Lower leg skin (tissue), 4 donors: ENCODE data around the gene DUSP22. TPM values are rescaled to one million over a fixed set of nuclear protein-coding genes. Genes with fewer than 3 reads are reported as not detected.

Experiments
- DNase-seq, 2 donors: peaks; one replicate each; pipeline ENCODE4 v3.0.0-alpha.2; 2019; ENCODE audit warnings: low spot score in 2 of 2
- H3K4me3 ChIP-seq: fragments of 200-600 bp; sonication (generic); 2 replicates; pipeline ENCODE4 v1.5.1; 2017; ENCODE audit warnings: mild to moderate bottlenecking, low read depth; ENCODE audit not compliant: poor library complexity, severe bottlenecking
- POLR2A ChIP-seq, 2 donors: fragments of 450-650 bp; IDR thresholded peaks; one replicate each; pipeline ENCODE4 v1.6.1; 2016 to 2017; ENCODE audit warnings: antibody characterized with exemption in 2 of 2, mild to moderate bottlenecking in 1 of 2, moderate library complexity in 1 of 2
- WGBS, 2 donors: methylation state at CpG; one replicate each; pipeline ENCODE4 v1.1.5; 2018; 5-methylcytosine and 5-hydroxymethylcytosine counted together
- intact Hi-C: fragments of 100-400 bp; cut with DNase I; formaldehyde crosslinking; loops from one replicate; pipeline ENCODE4 v1.15.0; 2023; ENCODE audit warnings: low total_unique reads
- total RNA-seq, 4 donors: library from RNA; depleted of rRNA; stranded (reverse); fragments of >200 nt; gene quantifications; one replicate each; pipeline ENCODE4 v1.1.0, GENCODE V29; 2016
- TF ChIP-seq, protein P1 (sequence below), 3 donors: fragments of 450-650 bp; IDR thresholded peaks; one replicate each; pipeline ENCODE4 v1.5.1; 2016; ENCODE audit warnings: antibody characterized with exemption in 3 of 3, mild to moderate bottlenecking in 3 of 3, moderate library complexity in 2 of 3

The DUSP22 gene
- total RNA-seq, 4 donors from 2014 or later = 53.2 to 81.1 (median 63.4) TPM

DNA sequence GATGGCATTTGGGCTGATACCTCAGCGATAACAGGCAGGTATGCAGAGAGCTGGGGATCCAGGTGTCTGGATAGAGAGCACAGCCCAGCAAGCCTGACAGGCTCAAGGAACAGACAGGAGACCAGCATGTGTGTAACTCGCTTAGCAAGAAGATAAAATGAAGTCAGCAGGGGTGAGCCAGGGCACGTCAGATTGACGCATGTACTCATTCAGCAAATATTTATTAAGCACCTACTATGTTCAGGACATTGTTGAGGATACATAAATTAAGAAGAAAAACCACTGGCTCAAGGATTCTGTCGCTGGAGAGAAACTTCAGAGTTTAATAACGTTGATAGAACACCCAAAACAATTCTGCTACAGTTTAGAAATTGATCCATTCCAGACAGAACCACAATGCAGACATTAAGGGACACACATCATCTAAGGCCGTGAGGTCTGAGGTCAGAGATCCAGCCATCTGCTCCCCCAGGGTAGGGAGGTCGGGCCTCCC is 1.0 kb upstream of the DUSP22 start:
- WGBS, 2 donors = 38 to 39% methylated on average over 8 of the region's 8 CpGs
- intact Hi-C loops = no loop called here
- TF ChIP-seq, protein P1, sequence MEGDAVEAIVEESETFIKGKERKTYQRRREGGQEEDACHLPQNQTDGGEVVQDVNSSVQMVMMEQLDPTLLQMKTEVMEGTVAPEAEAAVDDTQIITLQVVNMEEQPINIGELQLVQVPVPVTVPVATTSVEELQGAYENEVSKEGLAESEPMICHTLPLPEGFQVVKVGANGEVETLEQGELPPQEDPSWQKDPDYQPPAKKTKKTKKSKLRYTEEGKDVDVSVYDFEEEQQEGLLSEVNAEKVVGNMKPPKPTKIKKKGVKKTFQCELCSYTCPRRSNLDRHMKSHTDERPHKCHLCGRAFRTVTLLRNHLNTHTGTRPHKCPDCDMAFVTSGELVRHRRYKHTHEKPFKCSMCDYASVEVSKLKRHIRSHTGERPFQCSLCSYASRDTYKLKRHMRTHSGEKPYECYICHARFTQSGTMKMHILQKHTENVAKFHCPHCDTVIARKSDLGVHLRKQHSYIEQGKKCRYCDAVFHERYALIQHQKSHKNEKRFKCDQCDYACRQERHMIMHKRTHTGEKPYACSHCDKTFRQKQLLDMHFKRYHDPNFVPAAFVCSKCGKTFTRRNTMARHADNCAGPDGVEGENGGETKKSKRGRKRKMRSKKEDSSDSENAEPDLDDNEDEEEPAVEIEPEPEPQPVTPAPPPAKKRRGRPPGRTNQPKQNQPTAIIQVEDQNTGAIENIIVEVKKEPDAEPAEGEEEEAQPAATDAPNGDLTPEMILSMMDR (IDR thresholded peaks at IDR 0.05) = no peak
- no peak for TF ChIP-seq POLR2A (IDR thresholded peaks at IDR 0.05)
- DNase-seq = peak in 1 of 2 donors; percentile 86
- H3K4me3 ChIP-seq = peak overlapping the region; percentile 44

DNA sequence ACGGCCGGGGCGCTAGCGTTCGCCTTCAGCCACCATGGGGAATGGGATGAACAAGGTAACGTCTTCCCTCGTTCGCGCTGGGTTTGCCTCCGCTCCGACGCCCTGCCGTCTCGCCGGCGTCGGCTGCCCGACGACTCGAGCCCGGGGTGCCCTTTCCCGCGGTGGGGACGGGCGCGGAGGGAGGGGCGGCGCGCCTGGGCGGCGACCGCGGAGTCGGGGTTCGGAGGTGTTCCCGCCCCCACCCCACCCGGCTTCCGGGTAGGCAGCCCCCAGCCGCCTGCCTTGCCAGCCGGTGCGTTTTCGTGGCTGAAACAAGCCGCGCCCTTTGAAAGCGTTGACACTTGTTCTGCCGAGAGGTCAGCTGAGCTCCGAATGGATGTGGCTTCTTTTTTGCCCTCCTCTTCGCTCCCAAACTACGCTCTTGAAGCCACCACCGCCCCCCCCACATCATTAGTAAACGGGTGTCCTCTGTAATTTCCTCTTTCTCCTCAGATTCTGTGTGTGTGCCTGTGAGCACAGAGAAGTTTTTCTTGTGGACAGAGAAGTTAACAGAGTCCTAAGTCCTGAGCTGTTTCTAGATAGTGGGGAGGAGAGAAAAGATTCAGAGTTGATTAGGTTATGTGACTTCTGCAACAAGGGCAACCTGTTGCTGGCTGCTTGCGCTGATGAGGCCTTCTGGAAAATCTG is 362 bp downstream of the DUSP22 start:
- peak overlapping the region; percentile 54 for H3K4me3 ChIP-seq
- WGBS, 2 donors = 25 to 33% methylated on average over 50 of the region's 52 CpGs
- intact Hi-C loops = no loop called here
- no peak for TF ChIP-seq POLR2A (IDR thresholded peaks at IDR 0.05)
- TF ChIP-seq, protein P1 (IDR thresholded peaks at IDR 0.05) = no peak
- DNase-seq = peak; percentile 80 to 94

DNA sequence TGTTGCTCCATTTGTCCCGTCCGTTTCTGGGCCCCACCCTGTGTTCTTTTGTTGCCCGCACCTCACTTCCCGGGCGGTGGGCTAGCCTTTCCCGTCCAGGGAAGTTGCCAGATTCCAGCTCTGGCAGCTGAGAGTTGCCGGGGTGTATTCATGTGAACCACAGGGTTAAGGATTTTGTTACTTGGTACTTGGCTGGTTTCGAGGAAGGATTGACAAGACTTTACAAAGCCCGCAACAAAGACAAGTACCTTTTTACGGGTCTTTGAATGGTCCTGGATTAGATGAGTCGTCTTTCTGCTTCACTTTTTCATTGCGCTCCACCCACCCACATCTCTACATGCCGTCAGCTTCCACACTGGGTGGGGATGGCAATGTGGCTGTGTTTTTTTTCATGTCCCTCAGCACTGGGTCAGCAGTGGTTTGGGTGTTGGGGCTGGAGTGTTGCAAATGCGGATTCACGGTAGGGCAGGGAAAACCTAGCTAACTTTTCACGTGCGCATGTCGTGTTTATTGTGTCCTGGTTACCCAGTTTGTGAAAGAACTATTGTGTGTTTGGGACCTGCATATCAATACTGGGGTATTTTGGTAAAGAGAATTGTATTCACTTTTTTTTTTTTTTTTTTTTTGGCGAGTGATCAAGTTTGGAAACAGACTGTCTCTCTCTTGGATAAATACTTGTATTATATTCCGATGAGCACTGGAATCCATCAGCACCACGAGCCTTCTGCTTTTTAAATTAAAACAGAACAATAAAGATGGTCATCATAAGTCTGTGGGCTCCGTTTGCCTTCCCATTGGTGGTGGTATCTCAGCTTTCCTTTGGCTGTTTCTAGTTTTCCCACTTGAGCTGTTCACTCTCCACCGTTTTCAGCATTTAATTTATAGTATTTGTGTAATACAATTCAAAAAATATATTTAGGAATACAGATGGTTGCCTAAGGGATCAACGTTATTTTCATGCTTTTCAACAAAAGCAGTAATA is 1.2 kb downstream of the DUSP22 start:
- intact Hi-C loops = no loop called here
- TF ChIP-seq, protein P1 (IDR thresholded peaks at IDR 0.05) = no peak
- TF ChIP-seq POLR2A (IDR thresholded peaks at IDR 0.05) = no peak
- peak overlapping the region; percentile 54 for H3K4me3 ChIP-seq
- WGBS, 2 donors = 32 to 42% methylated on average over 24 of the region's 24 CpGs
- DNase-seq = peak; percentile 65 to 92

DNA sequence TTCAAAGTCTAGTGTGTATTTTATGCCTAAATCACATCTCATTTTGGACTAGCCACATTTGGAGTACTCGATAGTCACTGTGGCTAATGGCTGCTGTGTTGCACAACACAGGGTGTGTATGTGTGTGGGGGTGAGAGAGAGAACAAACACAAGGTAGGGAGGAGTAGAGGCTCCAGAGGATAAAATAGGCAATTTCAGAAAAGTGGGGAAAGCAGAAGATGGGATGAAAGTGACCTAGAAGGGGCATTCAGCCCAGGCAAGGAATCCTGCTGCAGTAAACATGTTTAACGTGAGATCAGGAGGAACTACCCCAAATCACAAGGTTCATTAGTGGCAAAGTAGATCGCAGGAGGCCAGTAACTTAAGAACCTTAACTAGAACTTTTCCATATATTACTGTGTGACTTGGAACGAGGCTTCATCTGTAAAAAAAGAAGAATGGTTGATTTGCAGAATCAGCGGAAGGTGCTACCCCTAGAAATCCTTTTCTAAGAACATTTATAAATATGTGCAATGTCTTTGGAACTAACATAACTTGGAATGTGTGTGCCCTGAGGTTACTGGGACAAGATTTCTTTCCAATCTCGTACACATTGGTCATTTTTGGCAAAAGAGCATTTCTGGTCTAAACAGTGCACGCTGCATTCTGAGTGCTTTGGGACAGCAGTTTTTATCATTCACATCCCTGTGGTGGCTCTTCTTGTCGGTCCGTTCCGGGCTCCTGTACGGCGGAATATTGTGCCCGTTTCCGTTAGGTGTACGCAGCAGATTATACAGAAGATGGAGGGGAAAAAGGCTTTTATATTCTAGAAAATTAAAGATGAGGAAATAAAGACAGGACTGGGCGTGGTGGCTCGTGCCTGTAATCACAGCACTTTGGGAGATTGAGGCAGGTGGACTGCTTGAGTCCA is 2.6 kb downstream of the DUSP22 start:
- TF ChIP-seq, protein P1 (IDR thresholded peaks at IDR 0.05) = no peak
- no peak for TF ChIP-seq POLR2A (IDR thresholded peaks at IDR 0.05)
- 85 to 87% methylated on average over 17 of the region's 17 CpGs for WGBS, 2 donors
- DNase-seq = no peak

More for the DNA sequence above, 2.6 kb downstream of the DUSP22 start:
- no peak overlapping the region for H3K4me3 ChIP-seq
- intact Hi-C loops = no loop called here
